Central memory CD8-positive, alpha-beta T cell (primary cell): ENCODE data around the gene GPR137.

Source experiments
- ATAC-seq: fragments of 150-1000 bp; cut with Tn5 transposase; replicated peaks from 2 replicates; pipeline ENCODE4 v1.10.0; 2022; ENCODE audit warnings: mild to moderate bottlenecking, moderate FRiP score, moderate number of reproducible peaks; ENCODE audit not compliant: poor library complexity, severe bottlenecking; ENCODE audit errors: extremely low read depth
- DNase-seq, 2 donors: peaks; one replicate each; pipeline ENCODE4 v3.0.0; 2021; ENCODE audit warnings: low spot score in 2 of 2
- H3K27ac Mint-ChIP-seq: one replicate; pipeline ENCODE4 v1.8.0; 2022; ENCODE audit warnings: low read depth, mild to moderate bottlenecking, moderate library complexity, mixed read lengths
- H3K27me3 Mint-ChIP-seq: one replicate; pipeline ENCODE4 v1.8.0; 2022; ENCODE audit warnings: mixed read lengths
- H3K36me3 Mint-ChIP-seq: one replicate; pipeline ENCODE4 v1.8.0; 2022; ENCODE audit warnings: mild to moderate bottlenecking, moderate library complexity, mixed read lengths; ENCODE audit not compliant: insufficient read depth
- H3K4me1 Mint-ChIP-seq: one replicate; pipeline ENCODE4 v1.8.0; 2022; ENCODE audit warnings: mixed read lengths
- H3K4me3 Mint-ChIP-seq: one replicate; pipeline ENCODE4 v1.8.0; 2022; ENCODE audit warnings: mild to moderate bottlenecking, moderate library complexity, mixed read lengths
- H3K9me3 Mint-ChIP-seq: one replicate; pipeline ENCODE4 v1.8.0; 2022; ENCODE audit warnings: mixed read lengths

GPR137 gene

DNA sequence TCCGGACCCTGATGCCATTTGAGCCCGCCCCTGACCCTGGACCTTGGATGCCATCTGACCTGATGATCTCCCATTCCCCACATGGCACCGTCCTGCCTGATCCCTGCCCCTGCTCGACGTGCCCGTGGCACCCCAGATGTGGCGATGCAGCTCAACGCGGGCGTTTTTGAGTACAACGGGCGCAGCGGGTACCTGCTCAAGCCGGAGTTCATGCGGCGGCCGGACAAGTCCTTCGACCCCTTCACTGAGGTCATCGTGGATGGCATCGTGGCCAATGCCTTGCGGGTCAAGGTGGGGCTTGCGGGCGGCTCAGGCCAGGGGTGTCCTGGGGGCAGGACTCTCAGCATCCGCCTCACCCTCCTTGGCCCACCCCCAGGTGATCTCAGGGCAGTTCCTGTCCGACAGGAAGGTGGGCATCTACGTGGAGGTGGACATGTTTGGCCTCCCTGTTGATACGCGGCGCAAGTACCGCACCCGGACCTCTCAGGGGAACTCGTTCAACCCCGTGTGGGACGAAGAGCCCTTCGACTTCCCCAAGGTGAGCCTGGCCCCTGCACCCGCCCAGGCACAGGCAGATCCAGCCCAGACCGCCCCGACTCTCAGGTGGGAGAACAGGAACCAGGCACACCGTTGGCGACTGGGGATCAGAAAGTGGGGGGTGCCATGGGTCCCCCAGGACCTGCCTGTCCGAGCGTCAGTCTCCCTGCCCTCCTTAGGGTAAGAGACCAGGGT, 23.2 kb upstream of the GPR137 start:
- Mint-ChIP-seq H3K27ac (no peak overlapping the region), H3K9me3 (no peaks in the 10 kb centered on the region), H3K4me3 (no peak overlapping the region), H3K27me3 (no peaks in the 10 kb centered on the region), H3K36me3 (peaks cover 14% of the 10 kb centered on the region), H3K4me1 (peaks cover 11% of the 10 kb centered on the region)
- DNase-seq (no peak), ATAC-seq (no peak)

DNA sequence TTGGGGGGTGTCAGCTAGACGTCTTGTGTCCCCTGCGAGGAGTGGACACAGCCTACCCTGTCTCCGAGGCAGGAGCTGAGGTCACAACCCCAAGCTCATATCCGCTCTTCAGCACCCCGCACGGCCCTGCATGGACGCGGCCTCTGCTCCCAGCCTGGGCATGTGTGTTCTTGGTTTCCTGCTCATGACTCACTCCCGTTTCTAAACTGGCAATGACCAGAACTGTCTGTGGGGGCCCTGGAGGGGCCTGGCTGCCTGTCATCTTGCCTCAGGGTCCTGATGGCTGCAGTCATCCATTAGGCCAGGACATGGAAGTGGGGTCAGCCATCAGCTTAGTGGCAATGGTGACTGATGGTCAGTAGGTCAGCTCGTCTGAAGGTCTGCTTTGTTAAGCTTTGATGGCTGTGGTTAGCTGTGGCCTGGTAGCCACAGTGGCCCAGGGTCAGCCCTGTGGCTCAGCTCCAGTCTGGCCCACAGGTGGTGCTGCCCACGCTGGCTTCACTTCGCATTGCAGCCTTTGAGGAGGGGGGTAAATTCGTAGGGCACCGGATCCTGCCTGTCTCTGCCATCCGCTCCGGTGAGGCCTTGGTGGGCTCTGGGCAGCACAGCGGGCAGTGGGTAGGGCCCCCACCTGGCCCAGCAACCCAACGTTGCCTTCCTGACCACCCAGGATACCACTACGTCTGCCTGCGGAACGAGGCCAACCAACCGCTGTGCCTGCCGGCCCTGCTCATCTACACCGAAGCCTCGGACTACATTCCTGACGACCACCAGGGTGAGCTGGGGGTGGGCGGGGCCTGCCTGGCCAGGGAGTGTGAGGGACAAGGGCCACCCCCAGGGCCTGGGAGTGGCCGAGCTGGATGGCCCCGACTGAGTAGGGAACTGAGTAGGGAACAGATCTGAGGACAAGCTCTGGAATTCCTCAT, 22.4 kb upstream of the GPR137 start:
- peaks cover 17% of the 10 kb centered on the region for H3K4me1 Mint-ChIP-seq
- H3K36me3 Mint-ChIP-seq, result peaks cover 8% of the 10 kb centered on the region
- ATAC-seq, result no peak
- no peaks in the 10 kb centered on the region for H3K9me3 Mint-ChIP-seq
- DNase-seq, result no peak
- no peaks in the 10 kb centered on the region for H3K27me3 Mint-ChIP-seq
- H3K4me3 Mint-ChIP-seq, result no peak overlapping the region
- H3K27ac Mint-ChIP-seq, result no peak overlapping the region

- H3K27me3 Mint-ChIP-seq, result no peaks in the 10 kb centered on the region
- no peaks in the 10 kb centered on the region for H3K9me3 Mint-ChIP-seq
- H3K27ac Mint-ChIP-seq, result no peak overlapping the region
- ATAC-seq (no peak), DNase-seq (no peak)
- peaks cover 23% of the 10 kb centered on the region for H3K4me1 Mint-ChIP-seq
- peaks cover 6% of the 10 kb centered on the region for H3K36me3 Mint-ChIP-seq
- no peak overlapping the region for H3K4me3 Mint-ChIP-seq
Measured at GRCh38 chr11:64263947-64264317, 21.7 kb upstream of the GPR137 start.

GRCh38 chr11:64264371-64264852, 21.2 kb upstream of the GPR137 start:
- Mint-ChIP-seq H3K4me3 (no peak overlapping the region), H3K4me1 (peaks cover 26% of the 10 kb centered on the region), H3K27me3 (no peaks in the 10 kb centered on the region), H3K9me3 (no peaks in the 10 kb centered on the region), H3K36me3 (peaks cover 6% of the 10 kb centered on the region), H3K27ac (no peak overlapping the region)
- ATAC-seq, result no peak
- DNase-seq, result no peak

GRCh38 chr11:64265176-64266160, 20.2 kb upstream of the GPR137 start:
- Mint-ChIP-seq H3K36me3 (peaks cover 13% of the 10 kb centered on the region), H3K9me3 (no peaks in the 10 kb centered on the region), H3K27me3 (no peaks in the 10 kb centered on the region), H3K4me1 (peaks cover 22% of the 10 kb centered on the region), H3K27ac (no peak overlapping the region), H3K4me3 (no peak overlapping the region)
- DNase-seq (no peak), ATAC-seq (no peak)

- Mint-ChIP-seq H3K36me3 (peaks cover 21% of the 10 kb centered on the region), H3K4me1 (peaks cover 24% of the 10 kb centered on the region), H3K4me3 (no peak overlapping the region), H3K27ac (no peak overlapping the region), H3K9me3 (no peaks in the 10 kb centered on the region), H3K27me3 (no peaks in the 10 kb centered on the region)
- DNase-seq, result no peak
- ATAC-seq, result no peak
Measured at GRCh38 chr11:64266339-64266738, 19.3 kb upstream of the GPR137 start.

DNA sequence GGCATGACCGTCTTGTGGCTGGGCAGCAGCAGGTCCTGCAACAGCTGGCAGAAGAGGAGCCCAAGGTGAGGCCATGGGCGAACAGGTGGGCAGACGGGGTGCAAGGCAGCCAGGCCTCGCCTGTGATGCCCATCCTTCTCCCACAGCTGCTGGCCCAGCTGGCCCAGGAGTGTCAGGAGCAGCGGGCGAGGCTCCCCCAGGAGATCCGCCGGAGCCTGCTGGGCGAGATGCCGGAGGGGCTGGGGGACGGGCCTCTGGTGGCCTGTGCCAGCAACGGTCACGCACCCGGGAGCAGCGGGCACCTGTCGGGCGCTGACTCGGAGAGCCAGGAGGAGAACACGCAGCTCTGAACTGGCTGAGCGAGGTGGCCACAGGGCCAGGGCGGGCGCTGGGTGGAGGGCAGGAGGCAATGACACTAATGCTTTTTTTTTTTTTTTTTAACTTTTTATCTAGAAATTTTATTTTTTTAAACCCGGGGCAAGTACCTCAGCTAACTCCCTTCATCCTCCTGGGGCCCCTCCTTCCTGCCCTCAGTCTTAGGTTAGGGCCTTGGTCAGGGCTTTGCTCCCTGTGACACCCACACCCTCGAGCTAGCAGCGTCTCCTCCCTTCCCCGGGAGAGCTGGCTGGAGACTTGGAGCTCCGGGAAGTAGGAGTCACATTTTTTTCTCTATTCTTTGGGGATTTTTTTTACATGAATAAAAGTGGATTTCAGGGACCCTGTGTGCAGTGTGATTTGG, 18.3 kb upstream of the GPR137 start:
- no peaks in the 10 kb centered on the region for H3K27me3 Mint-ChIP-seq
- H3K4me1 Mint-ChIP-seq, result peaks cover 32% of the 10 kb centered on the region
- no peak overlapping the region for H3K27ac Mint-ChIP-seq
- DNase-seq (no peak), ATAC-seq (no peak)
- H3K4me3 Mint-ChIP-seq, result peak overlapping the region; percentile 13
- no peaks in the 10 kb centered on the region for H3K9me3 Mint-ChIP-seq
- H3K36me3 Mint-ChIP-seq, result peaks cover 27% of the 10 kb centered on the region

DNA sequence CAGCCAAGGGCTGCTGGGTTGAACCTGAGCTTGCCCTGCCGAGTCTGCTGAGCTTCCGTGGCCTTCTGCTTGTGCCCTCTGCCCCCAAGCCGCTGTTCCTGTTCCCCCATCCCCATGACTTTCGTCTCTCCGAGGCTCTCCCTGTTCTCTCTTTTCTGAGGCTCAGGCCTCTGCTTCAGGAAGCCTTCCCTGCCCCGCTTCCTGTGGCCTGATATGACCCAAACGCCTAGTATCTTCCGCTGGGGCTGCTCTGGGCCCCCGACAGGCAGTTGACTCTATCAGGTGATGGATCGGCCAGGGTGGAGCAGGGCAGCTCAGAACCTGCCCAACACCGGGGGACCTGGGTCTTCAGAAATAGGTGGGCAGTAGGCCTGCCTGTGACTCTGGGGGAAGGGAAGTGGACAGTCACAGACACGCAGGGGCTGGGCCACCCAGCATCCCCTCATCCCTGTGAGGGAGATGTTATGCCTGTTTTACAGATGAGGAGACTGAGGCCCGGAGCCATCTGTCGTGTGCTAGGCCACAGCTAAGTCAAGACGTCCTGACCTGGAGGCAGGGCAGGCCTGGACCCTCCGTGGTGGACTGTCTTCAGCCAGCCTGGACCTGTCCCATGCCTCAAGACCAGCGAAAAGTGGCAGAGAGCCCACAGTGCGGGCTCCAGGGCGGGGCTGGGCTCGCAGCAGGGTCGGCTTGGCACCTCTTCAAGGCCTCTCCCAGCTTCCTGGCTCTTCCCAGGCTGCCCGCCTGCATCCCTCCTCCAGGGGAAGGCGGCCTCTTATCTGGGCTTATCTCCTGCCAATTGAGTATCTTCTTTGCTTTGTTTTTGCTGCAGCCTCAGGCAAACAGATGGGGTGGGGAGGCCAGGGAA, 17.4 kb upstream of the GPR137 start:
- ATAC-seq (no peak), DNase-seq (no peak)
- H3K27me3 Mint-ChIP-seq, result no peaks in the 10 kb centered on the region
- H3K36me3 Mint-ChIP-seq, result peaks cover 29% of the 10 kb centered on the region
- H3K4me1 Mint-ChIP-seq, result peaks cover 32% of the 10 kb centered on the region
- H3K9me3 Mint-ChIP-seq, result no peaks in the 10 kb centered on the region
- H3K27ac Mint-ChIP-seq, result peak overlapping the region; percentile 98
- H3K4me3 Mint-ChIP-seq, result peak overlapping the region; percentile 98

DNA sequence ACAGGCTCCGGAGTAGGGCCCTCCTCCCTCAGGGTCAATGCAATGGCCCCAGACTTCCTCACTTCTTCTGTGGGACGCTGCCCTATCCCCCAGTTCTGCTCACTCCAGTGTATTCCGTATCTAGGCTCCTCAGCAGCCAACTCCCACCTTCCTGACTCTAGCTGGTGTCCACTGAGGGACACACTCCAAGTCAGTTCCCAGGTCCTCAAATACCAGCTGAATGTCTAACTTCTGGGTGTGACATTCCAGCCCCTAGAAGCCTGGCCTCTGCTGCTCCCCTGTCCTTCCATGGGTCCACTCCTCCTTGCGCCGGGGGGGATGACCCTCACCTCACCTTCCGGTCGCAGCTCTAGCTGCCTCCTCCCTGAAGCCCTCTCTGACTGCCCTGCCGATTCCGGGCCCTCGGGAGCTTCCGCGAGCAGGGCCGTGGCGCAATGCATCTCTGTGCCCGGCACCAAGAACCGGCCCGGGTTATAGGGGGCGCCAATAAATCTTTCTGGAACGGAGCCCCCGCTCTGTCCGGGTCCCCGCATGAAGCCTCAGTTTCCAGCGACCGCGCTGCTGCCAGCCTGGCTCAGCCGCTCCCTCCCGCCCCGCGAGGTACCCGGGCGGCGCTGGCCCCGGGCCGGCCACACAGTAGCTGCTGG, 16.6 kb upstream of the GPR137 start:
- peak overlapping the region; percentile 98 for H3K4me3 Mint-ChIP-seq
- peaks cover 29% of the 10 kb centered on the region for H3K36me3 Mint-ChIP-seq
- no peaks in the 10 kb centered on the region for H3K9me3 Mint-ChIP-seq
- peak overlapping the region; percentile 98 for H3K27ac Mint-ChIP-seq
- DNase-seq, result no peak
- H3K27me3 Mint-ChIP-seq, result no peaks in the 10 kb centered on the region
- H3K4me1 Mint-ChIP-seq, result peaks cover 32% of the 10 kb centered on the region
- ATAC-seq, result peak; percentile 1

DNA sequence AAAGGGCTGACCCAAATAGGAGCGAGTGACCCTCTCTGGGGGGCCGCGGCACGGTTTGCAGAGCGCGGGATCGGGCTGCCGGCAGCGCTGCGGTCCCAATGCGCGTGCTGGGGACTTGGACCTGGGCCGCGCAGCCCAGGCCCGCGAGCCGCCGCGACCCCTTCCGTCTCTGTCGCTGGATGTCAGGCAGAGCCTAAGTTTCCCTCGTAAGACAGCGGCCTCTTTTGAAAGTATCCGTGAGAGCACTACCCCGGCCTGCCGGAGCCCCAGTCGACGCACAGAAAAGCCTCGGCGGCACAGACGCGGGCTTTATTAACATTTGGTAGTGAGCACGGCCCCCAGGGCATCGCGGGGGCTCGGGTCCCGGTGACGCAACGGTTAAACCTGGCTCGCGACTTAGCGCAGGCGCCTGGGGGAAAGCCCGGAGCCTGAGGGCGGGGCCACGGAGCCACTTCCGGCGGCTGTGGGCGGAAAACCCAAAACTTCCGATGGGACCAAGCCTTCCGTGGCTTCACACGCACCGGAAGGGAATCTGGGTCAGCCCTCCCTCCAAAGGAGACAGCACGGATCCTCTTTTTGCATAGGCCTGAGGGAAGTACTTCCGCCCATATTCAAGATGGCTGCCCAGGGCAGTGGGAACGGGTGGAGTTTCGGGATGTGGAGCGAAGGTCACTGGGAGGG, 16.0 kb upstream of the GPR137 start:
- H3K4me1 Mint-ChIP-seq, result peaks cover 32% of the 10 kb centered on the region
- H3K4me3 Mint-ChIP-seq, result peak overlapping the region; percentile 98
- H3K9me3 Mint-ChIP-seq, result no peaks in the 10 kb centered on the region
- DNase-seq, result peak; percentile 94 to 96
- peaks cover 31% of the 10 kb centered on the region for H3K36me3 Mint-ChIP-seq
- H3K27me3 Mint-ChIP-seq, result no peaks in the 10 kb centered on the region
- ATAC-seq, result peak; percentile 74
- peak overlapping the region; percentile 98 for H3K27ac Mint-ChIP-seq
